GM19351 (cell line): Measurements from ENCODE around the gene MRPS18B.
"Not testable (repeated sequence)": the region's sequence is repeated elsewhere in the genome, so short reads cannot be mapped to it uniquely, and the experiment has no call there.

Experiments
- ATAC-seq: cut with Tn5 transposase; IDR thresholded peaks from one replicate; pipeline ENCODE4 v1.9.1; 2021; ENCODE audit warnings: mild to moderate bottlenecking, moderate library complexity; ENCODE audit not compliant: unreplicated experiment

MRPS18B gene

DNA sequence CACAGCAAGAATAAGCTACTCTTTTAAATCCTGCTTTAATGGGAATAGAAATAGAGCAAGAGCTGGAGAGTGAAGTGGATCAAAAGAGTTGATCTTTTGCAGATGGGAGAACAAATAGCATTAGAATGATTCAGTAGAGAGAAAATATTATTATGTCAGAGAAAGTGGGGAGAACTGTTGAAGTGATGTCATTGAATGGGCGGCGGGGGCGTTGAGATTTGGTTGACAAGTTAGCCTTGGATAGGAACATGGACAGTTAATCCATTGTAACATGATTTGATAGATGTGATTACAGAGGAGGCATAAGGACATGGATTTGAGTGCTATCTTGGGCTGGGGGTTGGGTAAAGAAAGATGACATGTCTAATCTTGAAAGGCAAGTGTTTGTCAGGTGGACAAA is 18.2 kb downstream of the MRPS18B start:
- ATAC-seq: no peak

DNA sequence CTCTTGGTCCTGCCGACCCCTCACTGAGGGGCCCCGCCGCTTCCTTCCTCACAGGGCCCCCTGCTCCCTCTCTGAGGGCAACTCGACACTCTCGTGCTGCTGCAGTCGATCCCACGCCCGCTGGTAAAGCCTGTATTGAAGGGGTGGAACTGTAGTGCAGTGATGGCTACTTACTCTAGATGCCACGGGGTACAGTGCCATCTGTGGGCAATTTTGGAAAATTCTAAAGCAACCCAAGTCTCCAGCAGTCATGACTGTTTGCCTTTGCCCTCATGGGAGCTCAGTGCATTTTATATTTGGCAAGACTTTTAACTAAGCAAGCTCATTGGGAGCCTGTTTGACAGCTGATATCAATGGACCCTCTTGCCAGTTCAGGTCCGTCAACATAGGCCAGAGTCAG is 22.8 kb downstream of the MRPS18B start:
- no peak for ATAC-seq

GRCh38 chr6:30641048-30641447 is 23.4 kb downstream of the MRPS18B start:
- no peak for ATAC-seq

GRCh38 chr6:30643656-30644055 is 26.0 kb downstream of the MRPS18B start:
- no peak for ATAC-seq

DNA sequence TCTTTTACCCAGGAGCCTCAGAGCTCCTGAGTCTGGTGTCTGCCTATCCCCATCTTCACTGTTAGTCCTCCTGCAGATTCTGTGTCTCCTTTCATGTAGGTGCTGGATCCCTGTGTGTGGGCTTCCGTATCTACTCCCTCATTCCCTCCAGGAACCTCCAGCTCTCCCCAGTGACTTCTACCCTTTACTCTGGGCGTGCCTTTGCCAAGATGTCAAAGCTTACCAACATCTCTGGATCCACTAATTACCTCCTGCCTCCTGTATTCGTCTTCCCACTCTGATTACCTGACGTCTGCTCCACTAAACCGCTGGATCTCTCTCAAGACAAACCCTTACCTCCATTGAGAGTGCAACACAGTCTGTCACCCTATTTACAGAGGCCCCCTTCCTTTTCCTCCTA is 27.1 kb downstream of the MRPS18B start:
- no peak for ATAC-seq

DNA sequence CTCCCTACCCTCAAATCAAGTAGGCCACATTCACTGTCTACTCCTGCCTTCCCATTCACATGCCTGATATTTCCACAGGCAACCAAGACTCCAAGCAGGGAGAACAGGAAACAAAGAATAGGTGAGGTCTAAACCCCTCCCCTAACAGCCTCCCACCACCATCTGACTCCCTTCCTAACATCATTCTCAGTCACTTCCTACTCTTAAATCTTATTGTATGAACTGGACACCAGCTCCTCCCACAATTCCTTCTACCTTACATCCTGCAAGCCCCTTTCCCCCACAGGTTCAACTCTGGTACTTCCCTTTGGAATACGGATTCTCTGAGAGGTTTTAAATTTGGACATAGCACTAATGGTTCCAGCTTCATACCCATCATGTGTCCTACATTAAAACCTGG is 28.3 kb downstream of the MRPS18B start:
- no peak for ATAC-seq

DNA sequence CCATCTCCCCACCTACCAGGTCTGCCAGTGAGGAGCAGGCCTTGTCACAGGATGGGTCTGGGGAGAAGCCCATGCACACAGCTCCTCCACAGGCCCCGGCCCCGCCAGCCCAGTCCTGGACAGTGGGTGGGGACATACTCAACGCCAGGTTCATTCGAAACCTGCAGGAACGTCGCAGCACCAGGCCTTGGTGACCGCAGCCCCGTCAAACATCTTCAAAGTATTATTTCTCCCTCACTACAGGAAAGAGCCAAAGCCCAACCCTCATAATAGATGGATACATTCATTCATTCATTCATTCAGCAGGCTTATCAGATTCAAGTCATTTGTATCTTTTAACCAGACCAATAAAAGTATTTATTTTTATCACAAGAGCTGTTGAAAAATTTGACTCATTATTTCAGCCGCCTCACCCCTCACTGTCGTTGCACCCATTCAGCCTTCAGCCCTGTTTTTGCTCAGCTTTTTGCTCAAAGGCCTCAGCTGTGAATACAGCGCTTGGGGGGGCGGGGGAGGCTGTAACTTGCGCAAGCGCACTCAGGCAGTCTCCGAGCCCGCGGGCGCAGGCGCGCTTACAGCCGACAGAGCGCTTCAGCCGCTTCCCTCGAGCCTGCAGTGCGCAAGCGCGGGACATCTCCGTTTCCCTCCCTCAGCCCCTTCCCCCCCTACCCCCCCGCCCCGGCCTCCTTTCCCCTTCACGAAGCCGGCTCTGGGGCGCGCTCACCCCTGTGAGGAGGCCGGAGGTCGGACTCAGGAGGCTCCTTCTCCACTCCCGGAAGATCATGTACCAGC is 29.0 kb downstream of the MRPS18B start, which contains the start of gene C6orf136:
Gene C6orf136 (plus strand): TSS at position 684 of the 792 bp plus-strand sequence. CDS start 99 bp downstream, at position 783.
- peak; percentile 52 for ATAC-seq

DNA sequence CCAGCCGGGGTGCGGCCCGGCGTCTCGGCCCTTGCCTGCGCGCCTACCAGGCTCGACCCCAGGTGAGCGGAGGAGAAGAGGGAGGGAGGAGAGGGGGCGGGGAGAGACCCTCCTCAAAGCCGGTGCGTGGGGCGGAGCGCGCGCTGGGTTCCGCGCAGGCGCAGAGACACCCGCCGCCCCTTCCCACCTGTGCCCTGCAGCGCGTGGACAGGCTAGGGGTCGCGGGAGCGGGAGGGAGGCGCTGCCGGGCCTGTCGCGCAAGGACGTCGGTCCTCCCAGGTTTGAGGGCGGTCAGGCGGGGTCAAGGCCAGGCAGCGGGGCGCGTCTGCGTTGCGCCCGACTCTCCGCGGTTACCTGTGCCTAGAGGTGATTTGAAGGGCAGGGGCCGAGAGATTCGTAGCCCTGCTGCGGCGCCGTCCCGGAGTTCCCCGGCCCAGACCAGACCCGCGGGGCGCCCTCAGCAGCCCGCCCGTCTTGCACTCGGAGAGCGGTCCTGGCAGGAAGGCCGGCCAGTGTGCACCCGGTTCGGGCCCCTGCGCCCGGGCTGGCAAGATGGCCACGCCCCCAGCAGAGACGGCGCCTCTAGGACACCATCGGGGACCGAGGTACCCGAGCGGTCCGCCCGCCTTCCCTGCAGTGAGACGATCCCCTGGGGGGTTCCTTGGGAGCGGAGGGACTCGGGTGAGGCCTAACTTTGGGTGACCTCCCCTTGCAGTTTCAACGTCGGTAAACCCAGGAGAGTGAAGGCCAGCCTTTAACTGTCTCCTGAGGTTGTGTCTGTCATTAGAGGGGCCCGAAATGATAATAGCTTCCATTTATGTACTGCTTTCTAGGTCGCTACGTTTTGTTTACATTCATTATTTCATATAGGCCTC is 29.8 kb downstream of the MRPS18B start:
- peak; percentile 73 for ATAC-seq

DNA sequence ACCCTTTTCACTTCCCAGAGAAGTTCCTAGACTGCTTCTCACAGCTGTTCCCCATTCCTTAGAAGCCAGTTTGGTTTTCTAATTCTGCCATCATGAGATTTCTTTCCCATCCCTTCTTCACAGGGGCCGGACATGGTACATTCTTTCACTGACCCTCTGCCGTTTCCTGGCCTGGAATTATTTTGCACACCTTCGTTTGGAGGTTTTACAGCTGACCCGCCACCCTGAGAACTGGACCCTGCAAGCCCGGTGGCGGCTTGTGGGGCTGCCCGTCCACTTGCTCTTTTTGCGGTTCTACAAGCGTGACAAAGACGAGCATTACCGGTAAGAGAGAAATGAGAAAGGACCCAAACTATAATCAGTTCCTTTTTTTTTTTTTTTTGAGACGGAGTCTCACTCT is 33.5 kb downstream of the MRPS18B start:
- ATAC-seq: no peak

- ATAC-seq: no peak
Measured at GRCh38 chr6:30654798-30655742, 37.4 kb downstream of the MRPS18B start.

- no peak for ATAC-seq
Measured at GRCh38 chr6:30655743-30656094, 38.1 kb downstream of the MRPS18B start.

GRCh38 chr6:30656513-30656912 is 38.9 kb downstream of the MRPS18B start:
- ATAC-seq: no peak

GRCh38 chr6:30657454-30657853 is 39.8 kb downstream of the MRPS18B start:
- ATAC-seq: no peak

DNA sequence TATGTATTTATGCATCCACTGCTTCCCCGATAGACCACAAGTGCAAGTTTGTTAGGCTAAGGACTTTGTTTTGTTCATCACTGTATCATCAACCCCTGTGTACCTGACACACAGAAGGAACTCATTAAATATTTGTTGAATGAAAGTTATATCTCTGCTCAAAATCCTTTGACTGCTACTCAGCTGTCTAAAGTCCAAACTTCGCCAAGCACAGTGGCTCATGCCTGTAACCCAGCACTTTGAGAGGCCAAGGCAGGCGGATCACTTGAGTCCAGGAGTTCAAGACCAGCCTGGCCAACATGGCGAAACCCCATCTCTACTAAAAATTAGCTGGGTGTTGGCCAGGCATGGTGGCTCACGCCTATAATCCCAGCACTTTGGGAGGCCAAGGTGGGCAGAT is 40.3 kb downstream of the MRPS18B start:
- ATAC-seq: not testable (repeated sequence)

DNA sequence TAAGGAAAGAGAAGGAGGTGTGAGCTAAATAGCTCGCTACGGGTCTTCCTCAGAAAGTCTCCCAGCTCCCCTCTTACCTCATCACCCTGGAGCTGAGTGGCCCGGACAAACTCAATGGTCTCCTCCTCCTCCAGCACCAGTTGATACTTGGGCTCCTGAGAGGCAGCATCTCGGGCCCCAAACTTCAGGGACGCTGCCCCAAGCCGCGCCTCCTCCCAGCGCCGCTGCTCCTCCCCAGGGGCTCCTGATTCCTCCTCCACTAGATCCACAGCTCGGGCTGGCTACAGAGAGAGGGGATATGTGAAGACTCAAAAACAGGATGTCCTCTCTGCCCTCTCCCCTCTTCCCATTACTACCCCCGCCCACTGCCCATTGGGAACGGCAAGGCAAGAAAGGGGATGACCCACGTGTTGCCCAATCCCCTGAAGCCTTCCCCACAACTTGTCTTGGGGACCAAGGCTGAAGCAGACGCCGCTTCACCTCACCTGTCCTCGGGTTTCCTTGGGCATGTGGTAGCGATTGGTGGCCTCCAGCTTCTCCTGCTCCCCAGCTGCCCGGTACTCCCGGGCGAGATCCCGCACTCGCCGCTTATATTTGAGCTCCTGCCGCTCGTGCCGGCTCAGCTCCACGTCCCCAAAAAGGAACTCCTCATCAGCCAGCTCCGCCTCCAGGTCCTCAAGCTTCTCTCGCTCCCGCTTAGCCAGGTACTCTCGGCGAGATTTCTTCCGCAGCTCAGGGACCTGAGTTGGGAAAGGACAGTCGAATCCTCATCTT is 47.5 kb downstream of the MRPS18B start:
- no peak for ATAC-seq

- ATAC-seq: not testable (repeated sequence)
Measured at GRCh38 chr6:30666300-30666699, 48.7 kb downstream of the MRPS18B start.

DNA sequence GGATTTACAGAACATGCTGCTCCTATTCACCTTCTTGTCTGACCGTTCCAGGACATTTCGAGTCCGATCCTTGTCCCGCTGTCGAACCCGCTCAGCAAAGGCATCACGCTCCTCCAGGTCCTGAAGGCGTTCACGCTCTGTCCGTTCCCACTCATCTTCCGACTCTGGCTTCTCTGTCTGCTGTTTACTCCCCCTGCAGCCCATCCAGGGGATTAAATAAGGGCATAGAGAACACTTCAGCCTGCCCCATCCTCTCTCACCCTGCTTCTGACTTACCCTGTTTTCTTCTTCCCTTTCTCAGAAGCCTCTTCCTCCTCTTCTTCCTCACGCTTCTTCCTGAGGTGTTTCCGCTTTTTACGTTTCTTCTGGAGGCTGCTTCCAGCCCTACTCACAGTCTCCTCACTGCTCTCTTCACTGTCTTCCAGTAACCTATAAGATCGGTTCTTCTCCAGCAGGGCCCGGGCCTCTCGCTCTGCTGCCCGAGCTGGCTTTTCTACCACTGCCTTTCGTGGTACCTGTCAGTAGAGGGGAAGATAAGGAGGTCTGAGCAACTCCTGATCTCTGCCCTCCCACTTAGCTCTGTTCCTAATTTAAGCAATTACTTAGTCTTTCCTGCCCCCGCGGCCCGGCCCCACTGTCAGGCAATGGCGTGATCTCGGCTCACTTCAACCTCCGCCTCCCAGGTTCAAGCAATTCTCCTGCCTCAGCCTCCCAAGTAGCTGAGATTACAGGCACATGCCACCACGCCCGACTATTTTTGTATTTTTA is 53.3 kb downstream of the MRPS18B start:
- ATAC-seq: no peak

DNA sequence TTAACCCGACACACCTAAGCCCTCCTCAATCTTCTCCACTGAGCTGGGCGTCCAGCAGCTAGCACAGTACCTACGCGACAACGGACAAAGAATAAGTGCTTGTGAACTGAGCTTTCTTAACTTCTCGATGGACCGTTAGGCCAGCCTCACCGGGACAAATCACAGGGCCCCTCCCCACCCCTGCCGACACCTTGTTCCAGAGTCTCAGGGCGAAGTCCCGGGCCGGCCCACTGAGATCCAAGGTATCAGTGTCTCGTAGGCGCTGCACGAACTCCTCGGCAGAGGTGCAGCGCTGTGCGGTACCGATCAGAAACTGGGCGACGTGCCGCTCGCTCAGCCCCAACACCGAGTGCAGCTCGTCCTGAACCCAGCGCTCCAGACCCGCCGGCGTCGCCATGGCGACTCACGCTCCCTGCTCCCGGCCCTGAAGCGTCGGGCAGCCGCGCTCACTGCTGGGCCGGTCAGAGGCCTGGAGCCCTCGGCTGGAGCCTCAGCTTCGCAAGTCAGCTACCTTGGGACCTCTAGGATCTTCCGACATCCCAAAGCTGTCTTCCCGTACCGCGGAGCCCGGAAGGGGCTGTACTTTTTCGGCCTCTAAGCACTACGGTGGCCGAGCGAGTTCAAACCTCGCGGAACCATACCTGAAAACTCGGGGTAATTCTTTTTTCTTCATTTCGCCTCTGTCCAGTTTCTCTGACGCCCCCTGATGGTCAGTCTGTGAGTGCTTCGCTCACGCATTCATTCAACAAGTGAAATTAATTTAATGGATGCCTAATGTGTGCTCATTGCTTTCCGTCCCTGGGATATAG is 55.0 kb downstream of the MRPS18B start, which contains the start of gene DHX16:
Gene DHX16 (minus strand): TSS at position 562 of the 809 bp plus-strand sequence. CDS start 165 bp downstream, at position 397.
- peak; percentile 58 for ATAC-seq
